ENCODE measurements around the gene ZSCAN18.

The ZSCAN18 gene

DNA sequence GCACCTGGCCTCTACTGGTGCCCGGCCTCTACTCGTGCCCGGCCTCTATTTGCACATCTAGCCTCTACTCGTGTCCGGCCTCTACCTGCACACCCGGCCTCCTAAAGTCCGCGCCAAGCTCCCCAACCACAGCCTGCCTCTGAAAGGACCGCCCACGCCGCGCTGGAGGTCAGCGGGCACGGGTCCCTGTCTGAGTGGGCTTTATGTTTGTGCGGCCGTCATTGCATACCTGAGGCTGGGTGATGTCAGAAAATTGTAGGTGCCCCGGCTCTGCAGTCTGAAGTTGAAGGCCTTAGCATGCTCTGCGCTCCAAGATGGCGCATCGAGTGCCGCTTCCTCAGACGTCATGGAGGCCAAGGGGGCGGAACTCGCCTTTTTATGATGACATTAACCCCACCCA, 37.8 kb downstream of the ZSCAN18 start:
- Histone ChIP-seq H3K36me3 (peaks cover 26% of the 10 kb centered on the region), H3K27me3 (ENCODE audit: insufficient read depth, low read depth, severe bottlenecking) (no peaks in the 10 kb centered on the region), H3K4me3 (ENCODE audit: low read depth, low read length) (no peak overlapping the region), H3K9me3 (ENCODE audit: severe bottlenecking) (peaks cover 10% of the 10 kb centered on the region), H3K27ac (no peak overlapping the region)
- TF ChIP-seq, protein P1, sequence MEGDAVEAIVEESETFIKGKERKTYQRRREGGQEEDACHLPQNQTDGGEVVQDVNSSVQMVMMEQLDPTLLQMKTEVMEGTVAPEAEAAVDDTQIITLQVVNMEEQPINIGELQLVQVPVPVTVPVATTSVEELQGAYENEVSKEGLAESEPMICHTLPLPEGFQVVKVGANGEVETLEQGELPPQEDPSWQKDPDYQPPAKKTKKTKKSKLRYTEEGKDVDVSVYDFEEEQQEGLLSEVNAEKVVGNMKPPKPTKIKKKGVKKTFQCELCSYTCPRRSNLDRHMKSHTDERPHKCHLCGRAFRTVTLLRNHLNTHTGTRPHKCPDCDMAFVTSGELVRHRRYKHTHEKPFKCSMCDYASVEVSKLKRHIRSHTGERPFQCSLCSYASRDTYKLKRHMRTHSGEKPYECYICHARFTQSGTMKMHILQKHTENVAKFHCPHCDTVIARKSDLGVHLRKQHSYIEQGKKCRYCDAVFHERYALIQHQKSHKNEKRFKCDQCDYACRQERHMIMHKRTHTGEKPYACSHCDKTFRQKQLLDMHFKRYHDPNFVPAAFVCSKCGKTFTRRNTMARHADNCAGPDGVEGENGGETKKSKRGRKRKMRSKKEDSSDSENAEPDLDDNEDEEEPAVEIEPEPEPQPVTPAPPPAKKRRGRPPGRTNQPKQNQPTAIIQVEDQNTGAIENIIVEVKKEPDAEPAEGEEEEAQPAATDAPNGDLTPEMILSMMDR (IDR thresholded peaks at IDR 0.05; ENCODE audit: low read depth, low read length), result no peak
- no peak for DNase-seq

DNA sequence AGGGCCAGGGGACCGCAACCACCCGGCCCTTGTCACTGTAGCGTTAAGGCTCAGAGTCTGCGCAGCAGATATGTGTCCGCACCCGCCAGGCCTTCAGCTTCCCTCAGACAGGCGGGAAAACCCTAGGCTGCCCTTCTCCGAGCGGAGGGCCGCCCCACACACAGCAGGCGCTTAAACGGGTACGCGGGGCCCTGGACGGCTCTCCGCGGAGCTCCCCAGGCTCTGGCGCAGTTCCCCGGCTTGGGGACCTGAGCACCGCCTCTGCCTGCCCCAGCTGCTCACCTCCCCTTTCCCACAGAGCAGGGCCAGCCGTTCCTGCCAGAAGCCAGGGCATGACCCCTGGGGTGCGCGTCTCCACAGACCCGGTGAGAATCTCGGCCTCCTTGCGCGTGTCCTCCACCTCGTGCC, 38.4 kb downstream of the ZSCAN18 start:
- Histone ChIP-seq H3K9me3 (ENCODE audit: severe bottlenecking) (peaks cover 8% of the 10 kb centered on the region), H3K36me3 (peaks cover 22% of the 10 kb centered on the region), H3K27me3 (ENCODE audit: insufficient read depth, low read depth, severe bottlenecking) (no peaks in the 10 kb centered on the region), H3K4me3 (ENCODE audit: low read depth, low read length) (peak overlapping the region; percentile 44), H3K27ac (peak overlapping the region; percentile 98)
- no peak for DNase-seq
- TF ChIP-seq, protein P1 (IDR thresholded peaks at IDR 0.05; ENCODE audit: low read depth, low read length), result no peak

DNA sequence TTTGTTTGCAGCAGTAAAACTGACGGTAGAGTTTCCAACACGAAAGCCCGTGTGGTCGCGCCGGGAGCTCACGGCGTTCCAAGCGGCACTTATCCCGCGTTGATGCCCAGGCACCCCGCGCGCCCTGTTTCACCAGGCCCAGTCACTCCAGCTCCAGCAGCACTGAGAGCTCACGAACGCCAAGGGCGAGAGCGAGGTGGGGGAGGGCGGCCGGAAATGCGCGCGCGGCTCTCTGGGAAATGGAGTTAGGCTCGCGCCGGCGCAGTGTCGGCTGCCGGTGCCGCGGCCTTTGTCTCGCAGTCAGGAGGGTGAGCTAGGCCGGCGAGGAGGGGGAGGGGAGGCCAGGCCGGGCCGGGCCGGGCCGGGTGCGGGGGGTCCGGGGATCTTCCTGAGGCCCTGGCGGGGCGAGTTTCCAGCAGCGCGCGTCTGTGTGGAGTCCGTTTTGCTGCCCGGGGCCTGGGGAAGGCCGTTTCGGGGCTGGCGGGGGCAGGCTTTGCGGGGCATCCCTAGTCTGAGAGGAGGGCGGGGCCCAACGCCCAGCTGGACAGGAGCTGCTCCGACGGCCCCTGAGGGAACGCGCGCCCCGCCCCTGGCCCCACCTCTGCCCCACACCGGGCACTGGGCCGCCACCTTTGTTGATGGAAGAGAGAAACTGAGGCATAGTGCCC, 38.9 kb downstream of the ZSCAN18 start, which contains the start of gene ZNF135:
Gene ZNF135, plus strand, starts transcription at position 280 of the 668 bp plus-strand sequence. CDS start 721 bp downstream, outside the sequence.
- peak; percentile 94 for DNase-seq
- H3K27ac ChIP-seq, result peak within 1 kb of the TSS; percentile 98
- H3K4me3 ChIP-seq (ENCODE audit: low read depth, low read length), result peak within 1 kb of the TSS; percentile 44
- H3K9me3 ChIP-seq (ENCODE audit: severe bottlenecking), result peaks cover 5% of the 10 kb centered on the region
- H3K27me3 ChIP-seq (ENCODE audit: insufficient read depth, low read depth, severe bottlenecking), result no peaks in the 10 kb centered on the region
- TF ChIP-seq, protein P1 (IDR thresholded peaks at IDR 0.05; ENCODE audit: low read depth, low read length), result no peak
- peaks cover 18% of the 10 kb centered on the region for H3K36me3 ChIP-seq

DNA sequence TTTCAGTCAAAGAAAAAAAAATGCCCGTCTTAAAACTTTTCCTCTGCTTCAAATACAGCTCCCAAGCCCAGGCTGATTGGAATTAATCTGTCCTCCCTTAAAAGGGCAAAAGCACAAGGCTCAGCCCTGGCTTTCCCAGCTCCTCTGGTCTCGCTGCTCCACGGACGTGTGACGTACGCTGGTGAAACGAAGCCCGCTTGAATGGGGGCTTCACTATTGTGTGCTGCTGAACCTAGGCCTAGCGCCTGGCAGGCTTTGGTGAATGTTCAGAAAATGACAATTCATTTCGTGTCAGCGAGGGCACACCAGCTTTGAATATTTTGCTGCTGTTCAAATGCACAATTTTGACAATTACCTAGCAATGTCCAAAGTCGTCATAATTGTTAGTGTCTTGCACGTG, 39.6 kb downstream of the ZSCAN18 start:
- TF ChIP-seq, protein P1 (IDR thresholded peaks at IDR 0.05; ENCODE audit: low read depth, low read length), result no peak
- Histone ChIP-seq H3K4me3 (ENCODE audit: low read depth, low read length) (peak overlapping the region; percentile 44), H3K36me3 (peaks cover 11% of the 10 kb centered on the region), H3K27ac (peak overlapping the region; percentile 98), H3K9me3 (ENCODE audit: severe bottlenecking) (peaks cover 3% of the 10 kb centered on the region), H3K27me3 (ENCODE audit: insufficient read depth, low read depth, severe bottlenecking) (no peaks in the 10 kb centered on the region)
- peak; percentile 56 for DNase-seq

DNA sequence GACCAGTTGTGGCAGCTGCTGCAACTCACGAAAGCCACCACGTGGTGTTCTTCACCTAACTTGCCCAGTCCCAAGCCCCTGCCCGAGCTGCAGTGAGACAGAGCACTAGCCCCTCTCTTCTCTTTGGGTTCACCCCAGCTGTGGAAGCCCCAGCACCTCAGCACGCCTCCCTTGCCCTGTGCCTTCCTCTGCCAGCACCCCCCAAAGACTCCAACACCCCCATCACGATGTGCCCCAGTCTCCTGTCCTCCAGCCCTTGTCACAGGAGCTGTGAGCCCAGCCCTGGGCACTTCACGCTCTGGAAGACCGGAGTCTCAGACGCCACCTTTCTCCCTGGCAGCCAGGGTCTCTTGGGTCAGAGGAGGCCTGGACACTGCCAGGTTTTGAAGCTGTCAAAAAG, 41.2 kb downstream of the ZSCAN18 start:
- DNase-seq, result no peak
- no peak overlapping the region for H3K4me3 ChIP-seq (ENCODE audit: low read depth, low read length)
- H3K36me3 ChIP-seq, result peaks cover 5% of the 10 kb centered on the region; the same call in 1 of the 2 replicates
- H3K27ac ChIP-seq, result no peak overlapping the region
- TF ChIP-seq, protein P1 (IDR thresholded peaks at IDR 0.05; ENCODE audit: low read depth, low read length), result no peak
- H3K27me3 ChIP-seq (ENCODE audit: insufficient read depth, low read depth, severe bottlenecking), result no peaks in the 10 kb centered on the region
- H3K9me3 ChIP-seq (ENCODE audit: severe bottlenecking), result peaks cover 5% of the 10 kb centered on the region

All from WERI-Rb-1 (cell line).